Measurements from ENCODE around the gene MROH7. TPM values are rescaled to one million over a fixed set of nuclear protein-coding genes. Genes with fewer than 3 reads are reported as not detected.

Gene MROH7
- total RNA-seq, 1 donor from 2014 or later, result 0.21 TPM

GRCh38 chr1:54663725-54664124 lies 22.1 kb downstream of the MROH7 start:
- no peak for DNase-seq (ENCODE audit: low spot score)
- Histone ChIP-seq H3K9ac (no peak overlapping the region), H3K27ac (no peak overlapping the region)

GRCh38 chr1:54664364-54664763 lies 22.8 kb downstream of the MROH7 start:
- no peak overlapping the region for H3K4me2 ChIP-seq
- DNase-seq (ENCODE audit: low spot score), result no peak
- no peak overlapping the region for H2AFZ ChIP-seq (replicated peaks)
- no peaks in the 10 kb centered on the region for H3K9me3 ChIP-seq (ENCODE audit: low read depth)
- TF ChIP-seq CTCF (IDR thresholded peaks at IDR 0.05), result no peak
- TF ChIP-seq EZH2 (IDR thresholded peaks at IDR 0.05), result no peak
- TF ChIP-seq EZH2phosphoT487 (IDR thresholded peaks at IDR 0.05), result no peak
- H3K27me3 Mint-ChIP-seq (ENCODE audit: insufficient read depth, low read depth), result peaks cover 9% of the 10 kb centered on the region
- H3K27ac ChIP-seq, result no peak overlapping the region
- no peak overlapping the region for H3K9ac ChIP-seq
- H3K9me3 Mint-ChIP-seq, result peaks cover 8% of the 10 kb centered on the region
- no peak overlapping the region for H3K4me3 ChIP-seq
- no peaks in the 10 kb centered on the region for H3F3A ChIP-seq (ENCODE audit: low read depth)
- H3K27ac Mint-ChIP-seq, result no peak overlapping the region
- no peaks in the 10 kb centered on the region for H4K20me1 ChIP-seq (ENCODE audit: low read depth)
- H3K36me3 Mint-ChIP-seq, result peaks cover 2% of the 10 kb centered on the region
- no peaks in the 10 kb centered on the region for H3K36me3 ChIP-seq
- no peaks in the 10 kb centered on the region for H3K4me1 ChIP-seq
- no peak overlapping the region for H3K4me3 Mint-ChIP-seq
- no peaks in the 10 kb centered on the region for H3K27me3 ChIP-seq
- no peaks in the 10 kb centered on the region for H3K79me2 ChIP-seq (ENCODE audit: low read depth)
- no peaks in the 10 kb centered on the region for H3K4me1 Mint-ChIP-seq

More at GRCh38 chr1:54663725-54664124, 22.1 kb downstream of the MROH7 start:
- Histone ChIP-seq H3K4me2 (no peak overlapping the region), H3K79me2 (ENCODE audit: low read depth) (no peaks in the 10 kb centered on the region), H3K36me3 (no peaks in the 10 kb centered on the region), H3F3A (ENCODE audit: low read depth) (no peaks in the 10 kb centered on the region), H2AFZ (replicated peaks) (no peak overlapping the region), H3K4me3 (no peak overlapping the region), H3K27me3 (no peaks in the 10 kb centered on the region), H4K20me1 (ENCODE audit: low read depth) (no peaks in the 10 kb centered on the region), H3K9me3 (ENCODE audit: low read depth) (no peaks in the 10 kb centered on the region), H3K4me1 (no peaks in the 10 kb centered on the region)
- Mint-ChIP-seq H3K9me3 (peaks cover 11% of the 10 kb centered on the region), H3K27ac (no peak overlapping the region), H3K36me3 (peaks cover 2% of the 10 kb centered on the region), H3K4me1 (no peaks in the 10 kb centered on the region), H3K27me3 (ENCODE audit: insufficient read depth, low read depth) (peaks cover 9% of the 10 kb centered on the region), H3K4me3 (no peak overlapping the region)
- TF ChIP-seq CTCF (IDR thresholded peaks at IDR 0.05) (no peak), EZH2phosphoT487 (IDR thresholded peaks at IDR 0.05) (no peak), EZH2 (IDR thresholded peaks at IDR 0.05) (no peak)

- no peaks in the 10 kb centered on the region for H3K36me3 Mint-ChIP-seq
- Histone ChIP-seq H3K79me2 (ENCODE audit: low read depth) (no peaks in the 10 kb centered on the region), H3K27me3 (no peaks in the 10 kb centered on the region), H3F3A (ENCODE audit: low read depth) (no peaks in the 10 kb centered on the region), H3K36me3 (no peaks in the 10 kb centered on the region), H3K27ac (no peak overlapping the region), H4K20me1 (ENCODE audit: low read depth) (no peaks in the 10 kb centered on the region), H3K4me1 (no peaks in the 10 kb centered on the region), H3K4me2 (no peak overlapping the region), H3K4me3 (no peak overlapping the region), H3K9ac (no peak overlapping the region), H2AFZ (replicated peaks) (no peak overlapping the region), H3K9me3 (ENCODE audit: low read depth) (no peaks in the 10 kb centered on the region)
- no peak for DNase-seq (ENCODE audit: low spot score)
- TF ChIP-seq EZH2phosphoT487 (IDR thresholded peaks at IDR 0.05) (no peak), CTCF (IDR thresholded peaks at IDR 0.05) (no peak), EZH2 (IDR thresholded peaks at IDR 0.05) (no peak)
- no peak overlapping the region for H3K27ac Mint-ChIP-seq
- H3K4me1 Mint-ChIP-seq, result no peaks in the 10 kb centered on the region
- H3K27me3 Mint-ChIP-seq (ENCODE audit: insufficient read depth, low read depth), result peaks cover 6% of the 10 kb centered on the region
- no peak overlapping the region for H3K4me3 Mint-ChIP-seq
- H3K9me3 Mint-ChIP-seq, result peaks cover 4% of the 10 kb centered on the region
Observed at GRCh38 chr1:54665852-54666251, 24.3 kb downstream of the MROH7 start.

Data from neural progenitor cell (in vitro differentiated cells).